ENCODE measurements around the gene ADAMTS12. TPM values are rescaled to one million over a fixed set of nuclear protein-coding genes. Genes with fewer than 3 reads are reported as not detected.
A peak's percentile ranks its signal among the peaks of the same experiment; 100 is the strongest.
"Not testable (repeated sequence)": the region's sequence is repeated elsewhere in the genome, so short reads cannot be mapped to it uniquely, and the experiment has no call there.

The ADAMTS12 gene
- total RNA-seq, 1 donor from 2014 or later = not detected

DNA sequence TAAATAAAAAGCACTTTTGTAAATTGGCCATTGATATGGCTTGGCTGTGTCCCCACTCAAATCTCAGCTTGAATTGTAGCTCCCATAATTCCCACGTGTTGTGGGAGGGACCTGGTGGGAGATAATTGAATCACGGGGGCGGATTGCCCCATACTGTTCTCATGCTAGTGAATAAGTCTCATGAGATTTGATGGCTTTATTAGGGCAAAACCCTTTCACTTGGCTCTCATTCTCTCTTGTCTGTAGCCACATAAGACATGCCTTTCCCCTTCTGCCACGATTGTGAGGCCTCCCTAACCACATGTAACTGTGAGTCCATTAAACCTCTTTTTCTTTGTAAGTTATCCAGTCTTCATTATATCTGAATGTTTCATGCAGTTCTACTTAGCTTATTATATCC lies 297.8 kb downstream of the ADAMTS12 start:
- no peak for DNase-seq (ENCODE audit: low read depth, low spot score)

DNA sequence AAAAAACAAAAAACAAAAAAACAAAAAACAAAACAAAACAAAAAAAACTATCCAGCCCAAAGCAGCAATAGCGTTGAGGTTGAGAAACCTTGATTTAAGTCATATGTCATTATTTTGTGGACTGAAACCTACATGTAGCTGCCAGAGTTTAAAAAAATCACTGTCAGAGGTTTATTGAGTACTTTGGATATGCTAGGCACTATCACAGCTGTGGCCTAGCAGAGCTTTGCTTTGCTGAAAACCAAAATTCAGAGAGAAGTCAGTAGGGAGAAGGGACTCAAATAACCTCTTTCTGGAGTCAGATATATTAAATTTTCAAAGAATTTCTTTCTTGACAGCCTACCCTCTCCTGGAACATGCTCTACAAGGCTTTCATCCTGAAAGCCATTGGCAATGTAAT lies 299.5 kb downstream of the ADAMTS12 start:
- DNase-seq (ENCODE audit: low read depth, low spot score) = no peak

DNA sequence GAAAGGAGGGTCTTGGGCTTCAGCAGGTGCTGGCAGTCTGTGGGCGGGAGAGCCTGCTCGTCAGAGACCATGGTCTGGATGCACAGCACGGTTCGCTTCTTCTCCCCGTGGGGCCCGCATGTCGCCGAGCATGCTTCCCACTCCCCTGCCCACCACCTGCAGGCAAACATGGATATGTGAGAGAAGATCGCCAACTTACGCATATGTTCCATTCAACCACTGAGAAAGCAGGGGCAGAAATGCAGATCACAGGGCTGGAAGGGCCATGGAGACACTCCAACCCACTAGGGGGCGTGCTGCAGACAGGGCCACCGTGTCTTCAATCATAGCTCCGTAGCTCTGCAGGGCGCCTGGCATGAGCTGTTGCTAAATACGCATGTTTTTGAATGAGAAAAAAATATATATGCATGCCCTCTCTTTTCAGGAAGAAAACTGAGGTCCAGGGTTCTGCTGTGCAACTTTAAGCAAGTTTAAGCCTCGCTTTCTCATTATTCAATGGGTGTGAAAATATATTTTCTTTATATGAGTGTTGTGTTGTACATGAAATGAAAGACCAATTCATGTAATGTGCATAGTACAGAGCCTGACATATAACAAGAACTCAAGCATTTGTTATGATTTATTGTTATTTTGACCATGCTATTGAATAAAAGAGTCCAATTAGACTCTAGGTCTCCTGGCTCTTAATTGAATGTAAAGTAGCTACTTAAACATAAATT lies 303.0 kb downstream of the ADAMTS12 start:
- peak; percentile 7 for DNase-seq (ENCODE audit: low read depth, low spot score)

DNA sequence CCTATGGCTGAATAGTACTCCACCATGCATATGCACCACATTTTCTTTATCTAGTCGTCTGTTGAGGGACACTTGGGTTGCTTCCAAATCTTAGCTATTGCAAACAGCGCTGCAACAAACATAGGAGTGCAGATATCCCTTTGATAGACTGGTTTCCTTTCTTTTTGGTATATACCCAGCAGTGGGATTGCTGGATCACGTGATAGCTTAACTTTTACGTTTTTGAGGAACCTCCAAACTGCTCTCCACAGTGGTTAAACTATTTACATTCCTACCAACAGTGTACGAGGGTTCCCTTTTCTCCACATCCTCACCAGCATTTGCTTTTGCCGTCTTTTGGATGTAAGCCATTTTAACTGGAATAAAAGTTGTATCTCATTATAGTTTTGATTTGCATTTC lies 308.5 kb downstream of the ADAMTS12 start:
- no peak for DNase-seq (ENCODE audit: low read depth, low spot score)

DNA sequence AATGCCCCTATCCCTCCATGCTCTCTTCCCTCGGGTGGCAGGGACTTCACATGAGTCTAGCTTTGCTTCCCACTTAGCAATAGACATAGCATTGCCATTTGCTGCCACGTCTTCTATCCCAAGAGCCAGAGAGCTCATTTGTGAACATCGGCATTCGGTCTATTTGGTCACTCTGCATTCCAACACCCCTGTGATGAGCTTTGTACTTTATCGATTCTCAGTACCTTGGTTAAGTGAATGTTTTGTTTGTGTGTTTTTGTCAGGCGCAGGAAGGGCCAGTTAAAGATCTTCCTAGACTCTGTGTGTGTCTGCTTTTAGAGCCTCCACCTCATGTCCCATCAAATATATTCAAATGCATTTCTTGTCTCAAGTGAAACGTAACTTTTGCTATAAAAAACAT lies 309.4 kb downstream of the ADAMTS12 start:
- DNase-seq (ENCODE audit: low read depth, low spot score) = no peak

DNA sequence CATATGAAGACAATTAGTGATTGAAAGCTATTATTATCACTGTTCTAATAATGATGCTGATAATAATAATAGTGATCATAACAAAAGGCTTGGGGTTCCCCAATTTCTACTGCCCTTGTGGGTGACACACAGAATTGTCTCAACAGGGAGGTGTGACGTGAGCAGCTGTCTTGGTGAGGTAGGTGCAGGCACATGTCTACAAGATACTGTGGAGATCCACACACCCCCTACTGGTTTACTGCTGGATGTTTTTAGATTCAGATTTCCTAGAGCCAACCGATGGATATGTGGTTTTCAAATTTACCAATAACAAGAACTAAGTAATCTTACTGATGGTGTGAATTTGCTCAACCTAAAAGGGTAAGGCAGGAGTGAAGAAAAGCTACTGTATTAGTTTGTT lies 312.0 kb downstream of the ADAMTS12 start:
- no peak for DNase-seq (ENCODE audit: low read depth, low spot score)

DNA sequence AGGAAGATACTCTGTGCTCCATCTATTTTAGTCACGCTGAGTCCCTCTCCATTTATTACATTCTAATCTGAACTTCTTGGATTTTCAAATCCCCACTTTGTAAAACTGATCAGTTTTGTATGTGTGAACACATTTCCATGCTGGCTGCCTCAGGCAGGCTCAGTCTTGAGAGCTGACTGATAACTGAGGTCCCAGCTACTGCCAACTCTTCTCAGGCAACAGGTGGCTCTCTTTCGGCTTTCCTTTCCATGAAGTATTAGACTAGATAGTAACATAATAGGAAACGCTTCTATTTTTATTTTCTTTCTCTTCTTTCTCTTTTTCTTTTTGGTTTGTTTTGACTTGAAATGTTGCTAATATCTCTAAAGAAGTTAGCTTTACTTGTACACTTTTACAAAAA lies 312.6 kb downstream of the ADAMTS12 start:
- no peak for DNase-seq (ENCODE audit: low read depth, low spot score)

DNA sequence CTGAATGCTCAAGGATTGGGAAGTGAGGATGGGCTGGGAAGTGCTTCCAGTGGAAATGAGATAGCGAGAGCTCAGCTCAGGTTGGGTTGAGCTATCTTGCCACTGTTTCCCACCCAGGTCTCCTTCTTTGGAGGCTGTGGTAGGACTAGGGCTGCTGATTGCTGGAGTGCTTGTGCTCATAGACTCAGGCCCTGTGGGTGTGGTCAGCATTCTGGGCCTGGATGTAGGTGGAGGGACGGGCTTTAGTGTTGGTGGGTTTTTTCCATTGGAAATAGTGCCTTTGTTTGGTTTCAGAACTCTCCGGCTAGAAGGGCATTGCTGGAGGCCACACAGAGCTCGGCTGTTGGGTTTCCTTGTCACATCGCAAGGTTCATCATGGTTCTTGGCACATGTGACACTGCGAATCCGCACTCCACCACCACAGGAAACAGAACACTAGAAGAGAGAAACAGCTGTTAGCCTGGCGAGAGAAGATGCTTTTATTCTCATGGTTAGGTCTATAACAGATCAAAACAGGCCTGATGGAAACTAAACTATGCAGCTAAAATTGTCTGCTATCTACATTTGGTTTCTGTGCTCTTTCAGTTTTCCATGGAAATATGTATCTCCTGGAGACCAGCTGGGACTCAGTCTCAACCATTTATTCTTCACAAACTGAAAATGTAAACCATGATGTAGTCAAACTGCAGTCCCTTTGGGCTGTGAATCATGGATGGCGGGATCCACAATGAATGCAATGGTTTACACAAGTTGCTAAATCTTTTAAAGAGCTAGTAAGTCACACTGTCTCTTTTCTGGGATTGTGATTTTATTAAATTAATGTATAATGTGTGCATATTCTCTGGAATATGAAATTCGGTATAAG lies 314.8 kb downstream of the ADAMTS12 start:
- no peak for DNase-seq (ENCODE audit: low read depth, low spot score)

DNA sequence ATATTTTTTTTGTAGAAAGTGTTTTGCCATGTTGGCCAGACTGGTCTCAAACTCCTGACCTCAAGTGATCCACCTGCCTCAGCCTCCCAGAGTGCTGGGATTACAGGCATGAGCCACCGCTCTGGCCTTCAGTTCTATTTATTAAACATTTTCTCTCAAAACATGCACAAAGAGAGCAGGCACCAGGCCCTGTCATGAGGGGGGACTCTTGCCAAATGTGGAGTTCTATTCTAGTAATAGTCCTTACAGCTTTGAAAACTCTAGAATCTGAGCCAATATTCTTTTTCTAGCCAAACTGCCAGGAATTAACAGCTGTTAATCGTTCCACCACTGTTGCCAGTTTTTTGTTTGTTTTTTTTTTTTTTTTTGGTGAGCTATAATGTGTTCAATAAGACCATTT lies 326.5 kb downstream of the ADAMTS12 start:
- no peak for DNase-seq (ENCODE audit: low read depth, low spot score)

DNA sequence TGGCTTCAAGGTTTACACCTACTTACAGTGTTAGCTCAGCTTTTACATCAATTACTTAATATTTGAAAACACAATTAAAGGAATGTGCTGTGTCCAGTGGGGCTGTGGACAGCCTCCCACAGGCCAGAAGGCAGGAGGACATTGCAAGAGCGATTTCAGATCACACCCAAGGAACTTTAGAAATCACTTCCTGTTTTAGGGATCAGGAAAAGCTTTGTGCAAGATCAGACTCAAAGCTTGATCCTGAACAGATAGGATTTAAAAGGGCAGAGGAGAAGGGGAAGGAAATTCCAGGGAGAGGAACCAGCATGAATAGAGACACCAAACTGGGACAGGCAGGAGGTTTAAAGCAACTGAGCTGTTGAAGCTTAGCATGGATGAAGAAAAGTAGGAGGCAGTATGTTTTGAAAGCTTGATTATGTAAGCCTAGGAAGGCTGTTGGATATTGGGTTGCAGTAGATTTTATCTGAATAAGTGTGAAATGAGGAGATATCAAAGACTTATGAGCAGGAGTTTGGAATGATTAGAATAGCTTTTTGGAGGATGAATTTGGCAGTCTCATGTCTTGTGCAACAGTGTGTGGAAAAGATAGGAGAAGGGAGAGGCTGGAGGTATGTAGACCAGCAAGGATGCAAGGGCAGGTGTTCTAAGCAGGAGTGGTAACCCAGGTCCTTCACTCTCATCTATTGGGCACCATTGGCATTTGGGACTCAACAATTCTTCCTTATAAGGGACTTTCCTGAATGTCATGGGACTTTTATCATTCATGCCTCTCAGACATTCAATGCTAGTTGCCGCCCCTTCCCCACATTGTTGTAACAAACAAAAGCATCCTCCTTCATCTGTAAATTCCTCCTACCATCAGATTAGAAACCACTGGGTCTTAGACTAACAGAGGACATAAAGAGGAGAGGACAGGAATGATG lies 327.5 kb downstream of the ADAMTS12 start:
- DNase-seq (ENCODE audit: low read depth, low spot score) = no peak

DNA sequence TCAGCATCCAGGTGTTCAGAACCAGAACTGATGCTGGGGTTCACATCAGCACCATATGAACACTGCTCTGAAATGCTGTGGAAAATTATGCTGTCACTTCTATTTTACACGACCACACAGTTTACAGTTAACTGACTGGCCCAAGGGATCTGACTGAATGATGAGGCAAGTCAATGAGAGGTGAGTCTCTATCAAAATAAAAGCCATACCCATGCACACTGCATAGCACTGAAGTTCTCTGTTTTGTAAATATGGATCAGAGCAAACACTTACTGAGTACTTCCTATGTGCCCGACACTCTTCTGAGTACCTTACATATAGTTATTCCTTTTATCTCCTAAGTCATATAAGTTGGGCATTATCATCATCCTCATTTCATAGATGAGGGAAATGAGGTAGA lies 328.3 kb downstream of the ADAMTS12 start:
- DNase-seq (ENCODE audit: low read depth, low spot score) = no peak

DNA sequence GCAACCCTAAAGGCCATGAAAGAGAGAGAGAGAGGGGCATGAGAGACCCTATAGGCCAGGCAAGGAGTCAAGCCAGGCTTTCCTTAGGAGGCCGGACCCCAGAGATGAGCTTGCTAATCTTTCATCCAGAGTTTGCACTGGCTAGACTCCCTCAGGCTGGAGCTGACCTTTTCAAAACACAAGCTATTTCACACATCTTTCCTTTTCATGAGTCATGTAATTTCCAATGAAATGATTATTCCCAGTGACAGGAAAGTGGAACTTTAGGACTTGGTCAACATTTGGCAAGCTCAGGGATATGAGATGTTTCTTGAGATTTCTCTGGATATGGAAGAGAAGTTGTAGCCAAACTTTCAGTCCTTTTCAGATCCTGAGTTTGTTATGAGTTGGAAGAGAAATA lies 333.3 kb downstream of the ADAMTS12 start:
- no peak for DNase-seq (ENCODE audit: low read depth, low spot score)

DNA sequence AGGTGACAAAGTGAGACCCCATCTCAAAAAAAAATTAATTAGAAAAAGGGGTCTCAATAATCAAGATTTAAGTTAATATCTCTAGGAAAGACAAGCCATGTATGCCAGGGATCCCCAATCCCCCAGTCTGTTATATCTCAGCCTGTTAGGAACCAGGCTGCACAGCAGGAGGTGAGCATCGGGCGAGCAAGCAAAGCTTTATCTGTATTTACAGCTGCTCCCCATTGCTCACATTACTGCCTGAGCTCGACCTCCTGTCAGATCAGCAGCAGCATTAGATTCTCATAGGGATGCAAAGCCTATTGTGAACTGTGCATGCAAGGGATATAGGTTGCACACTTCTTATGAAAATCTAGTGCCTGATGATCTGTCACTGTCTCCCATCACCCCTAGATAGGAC lies 334.2 kb downstream of the ADAMTS12 start:
- DNase-seq (ENCODE audit: low read depth, low spot score) = no peak

DNA sequence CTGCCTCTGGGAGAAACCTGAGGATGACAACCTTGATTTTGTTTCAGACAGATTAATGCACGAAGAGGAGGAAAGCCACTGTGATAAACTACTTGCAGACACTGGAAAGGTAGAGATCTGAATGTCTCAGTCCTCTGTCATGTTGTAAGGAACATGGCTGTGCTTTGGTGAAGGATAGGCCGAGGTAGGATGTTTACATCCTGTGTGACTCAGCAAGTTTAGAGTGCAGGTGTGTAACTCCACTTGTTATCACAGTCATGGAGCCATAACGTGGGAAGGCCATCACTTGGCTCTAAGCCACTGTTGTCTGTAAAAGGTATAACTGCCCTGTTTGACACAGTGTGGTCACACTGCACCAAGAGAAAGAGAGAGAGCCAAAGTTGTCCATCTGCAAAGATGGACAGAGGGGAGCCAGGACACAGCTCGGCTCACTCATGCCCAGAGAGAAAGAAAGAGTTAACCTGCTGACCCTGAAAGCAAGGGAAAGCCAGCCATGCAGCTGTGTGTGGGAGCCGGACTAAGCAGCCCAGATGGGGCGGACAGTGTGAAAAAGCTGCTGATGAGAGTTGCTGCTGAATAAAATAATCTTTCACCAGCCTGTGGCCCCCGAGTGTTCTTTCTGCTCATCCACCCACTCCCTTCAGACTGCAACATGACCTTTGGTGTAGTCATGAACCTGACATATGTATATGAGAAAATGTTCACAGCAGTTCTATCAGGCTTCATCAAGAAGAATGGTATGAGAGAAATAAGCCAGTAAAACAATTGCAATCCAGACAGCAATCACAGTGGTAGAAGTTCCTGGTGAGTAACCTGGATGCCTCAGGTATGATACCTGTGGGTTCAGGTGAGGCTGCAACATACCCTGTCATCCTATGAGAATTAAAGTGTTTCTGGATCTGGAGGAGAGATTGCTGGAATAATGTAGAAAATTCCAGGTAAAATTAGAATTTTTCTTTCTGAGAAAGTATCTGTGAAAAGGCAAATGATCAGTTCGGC lies 335.2 kb downstream of the ADAMTS12 start:
- no peak for DNase-seq (ENCODE audit: low read depth, low spot score)

DNA sequence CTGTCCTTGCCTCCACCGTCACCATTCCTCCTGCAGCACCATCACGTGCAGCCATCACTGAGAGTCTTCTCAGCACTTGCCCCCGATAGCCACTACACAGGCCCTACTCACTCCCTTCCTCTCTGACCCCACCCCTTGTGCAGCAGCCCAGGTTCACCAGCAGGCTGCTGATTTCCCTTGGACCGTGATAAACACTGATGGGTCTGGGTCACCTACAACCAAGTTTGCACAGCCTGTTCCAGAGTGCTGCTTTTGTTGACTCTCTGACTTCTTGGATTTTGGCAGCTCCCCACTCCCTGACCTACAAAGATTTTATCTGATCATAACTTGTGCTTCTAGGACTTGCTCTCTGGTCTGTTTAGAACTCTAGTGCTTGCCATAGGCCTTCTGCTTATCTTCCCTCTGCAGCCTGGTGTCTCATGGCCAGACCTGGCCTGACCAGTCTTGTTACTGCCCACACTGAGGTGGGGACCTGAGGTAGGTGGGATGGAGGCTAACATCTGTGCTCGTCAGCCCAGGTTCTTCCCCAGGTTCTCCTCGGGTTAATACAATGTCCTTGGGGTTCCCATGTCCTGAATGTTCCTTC lies 341.7 kb downstream of the ADAMTS12 start:
- no peak for DNase-seq (ENCODE audit: low read depth, low spot score)

DNA sequence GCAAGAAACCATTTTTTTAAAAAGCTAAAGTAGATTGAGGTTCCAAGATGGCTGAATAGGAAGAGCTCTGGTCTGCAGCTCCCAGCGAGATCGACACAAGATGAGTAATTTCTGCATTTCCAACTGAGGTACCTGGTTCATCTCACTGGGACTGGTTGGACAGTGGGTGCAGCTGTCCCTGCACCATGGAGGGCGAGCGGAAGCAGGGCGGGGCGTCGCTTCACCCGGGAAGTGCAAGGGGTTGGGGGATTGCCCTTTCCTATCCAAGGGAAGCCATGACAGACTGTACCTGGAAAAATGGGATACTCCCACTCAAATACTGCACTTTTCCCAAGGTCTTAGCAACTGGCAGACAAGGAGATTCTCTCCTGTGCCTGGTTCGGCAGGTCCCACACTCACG lies 352.0 kb downstream of the ADAMTS12 start:
- not testable (repeated sequence) for DNase-seq (ENCODE audit: low read depth, low spot score)

DNA sequence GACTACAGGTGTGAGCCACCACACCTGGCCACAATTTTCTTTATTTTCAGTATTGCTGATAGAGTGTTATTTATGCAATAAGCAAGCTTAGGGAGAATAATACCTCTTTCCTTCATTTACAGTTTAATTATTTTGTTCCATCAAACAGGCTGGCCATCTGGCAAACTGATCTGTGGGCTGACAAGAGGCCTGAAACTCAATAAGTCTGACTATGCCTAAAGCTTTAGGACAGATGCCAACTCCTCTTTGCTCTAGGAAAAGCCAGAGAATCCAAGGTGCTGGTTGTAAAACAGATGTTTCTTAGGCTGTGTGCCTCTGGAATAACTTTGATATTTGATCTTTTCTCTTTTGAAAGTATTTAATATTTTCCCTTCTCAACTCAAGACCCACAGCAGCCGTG lies 352.6 kb downstream of the ADAMTS12 start:
- DNase-seq (ENCODE audit: low read depth, low spot score) = no peak

DNA sequence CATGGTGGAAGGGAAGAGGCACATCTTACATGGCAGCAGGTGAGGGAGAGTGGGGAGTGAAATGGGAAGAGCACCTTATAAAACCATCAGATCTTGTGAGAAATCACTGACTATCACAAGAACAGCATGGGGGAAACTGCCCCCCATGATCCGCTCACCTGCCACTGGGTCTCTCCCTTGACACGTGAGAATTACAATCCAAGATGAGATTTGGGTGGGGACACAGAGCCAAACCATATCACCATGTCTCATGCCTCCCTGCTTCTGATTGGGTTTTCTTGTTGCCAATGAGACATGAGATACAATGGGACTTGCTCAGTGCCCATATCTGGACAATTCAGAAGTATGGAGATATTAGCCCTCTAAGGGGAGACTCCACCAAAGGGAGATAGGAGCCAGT lies 353.6 kb downstream of the ADAMTS12 start:
- no peak for DNase-seq (ENCODE audit: low read depth, low spot score)

DNA sequence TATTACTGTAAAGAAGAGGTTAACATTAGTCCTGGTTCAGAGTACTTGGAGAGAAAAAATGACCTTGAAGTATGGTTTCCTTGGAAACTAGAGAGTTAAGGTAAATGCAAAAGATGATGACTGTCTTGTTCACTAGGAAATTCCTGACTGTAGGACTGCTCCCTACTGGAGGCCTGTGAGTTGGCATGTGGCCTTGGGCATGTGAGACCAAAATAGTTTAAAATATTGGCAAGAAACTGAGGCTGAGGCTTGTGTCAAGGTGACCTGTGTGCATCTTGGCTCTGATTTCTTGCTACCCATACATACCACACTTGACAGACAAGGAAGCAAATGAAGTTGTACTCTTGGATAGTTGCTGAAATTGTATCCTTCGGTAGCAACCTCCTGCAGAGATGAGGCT lies 354.6 kb downstream of the ADAMTS12 start:
- no peak for DNase-seq (ENCODE audit: low read depth, low spot score)

DNA sequence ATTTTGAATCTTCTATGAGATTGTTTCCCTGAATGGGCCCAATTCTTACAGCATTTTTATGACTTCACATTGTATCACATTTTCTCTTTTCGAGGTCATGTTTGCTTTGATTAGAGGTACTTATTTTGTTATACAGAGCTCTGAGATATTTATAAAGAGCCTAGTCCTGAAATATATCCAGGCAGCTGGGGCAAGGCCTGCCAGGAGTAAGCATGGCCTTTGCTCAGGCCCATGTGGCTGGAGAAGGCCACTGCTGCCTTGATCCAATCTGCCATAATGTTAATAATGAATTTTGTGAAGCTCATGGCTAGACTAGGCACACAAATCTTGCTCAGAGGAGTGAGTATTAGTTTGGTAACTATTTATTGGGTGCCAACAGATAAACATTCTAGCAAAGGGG lies 355.0 kb downstream of the ADAMTS12 start:
- no peak for DNase-seq (ENCODE audit: low read depth, low spot score)

Measured in pulmonary artery endothelial cell (primary cell).